ENCODE results near the gene TBC1D21. TPM values are rescaled to one million over a fixed set of nuclear protein-coding genes. Genes with fewer than 3 reads are reported as not detected.

Gene TBC1D21
- total and polyA plus RNA-seq, 2 of the 4 experiments (the other 2 are of a cell fraction): not detected

GRCh38 chr15:73856458-73857192 lies 16.7 kb upstream of the TBC1D21 start:
- TF ChIP-seq RFX5 (IDR thresholded peaks at IDR 0.05; ENCODE audit: low read depth, low read length): no peak
- TF ChIP-seq RAD21 (IDR thresholded peaks at IDR 0.05; ENCODE audit: low read length): no peak
- no peak overlapping the region for H2AFZ ChIP-seq (replicated peaks; ENCODE audit: low read length, poor library complexity)
- no peak overlapping the region for H4K5ac ChIP-seq (ENCODE audit: low read depth, low read length)
- no peak overlapping the region for H3K4me3 ChIP-seq (ENCODE audit: insufficient read depth, low read depth, low read length)
- no peak overlapping the region for H3K18ac ChIP-seq (ENCODE audit: low read depth, low read length)
- no peak overlapping the region for H3K27ac ChIP-seq (ENCODE audit: insufficient read depth, low read length)
- no peak overlapping the region for H3K14ac ChIP-seq (replicated peaks; ENCODE audit: low read depth, low read length)
- H3K79me1 ChIP-seq (ENCODE audit: low read depth in 1 of 2, low read length in 2 of 2): no peaks in the 10 kb centered on the region
- H4K20me1 ChIP-seq (ENCODE audit: insufficient read depth, low read length): no peaks in the 10 kb centered on the region; the same call in none of the 2 replicates
- no peak overlapping the region for H2AK5ac ChIP-seq (ENCODE audit: low read depth, low read length)
- intact Hi-C loops (cut with micrococcal nuclease): no loop called here
- no peak for ATAC-seq (ENCODE audit: low read depth)
- DNase-seq: no peak
- no peak overlapping the region for H2BK5ac ChIP-seq (ENCODE audit: low read depth, low read length, poor library complexity, severe bottlenecking)
- H3K36me3 ChIP-seq (ENCODE audit: control insufficient read depth, insufficient read depth, low read length): no peaks in the 10 kb centered on the region
- no peak overlapping the region for H3K56ac ChIP-seq (ENCODE audit: extremely low read depth, insufficient read depth, low read length)
- 42% methylated on average over 10 of the region's 14 CpGs; no CpG with 5 or more reads in 1 of the 2 experiments for WGBS, 2 experiments (ENCODE audit: extremely low coverage in 2 of 2, insufficient read length in 1 of 2)
- BruUV-seq (replicated peaks): no TSS peak
- no peak overlapping the region for H2BK120ac ChIP-seq (ENCODE audit: low read depth, low read length)
- no peak overlapping the region for H2BK15ac ChIP-seq (ENCODE audit: low read depth, low read length)
- H2BK20ac ChIP-seq (ENCODE audit: low read depth, low read length): no peak overlapping the region
- in situ Hi-C loops (cut with MboI; ENCODE audit: low sequenced_read_pairs): no loop called here
- no peaks in the 10 kb centered on the region for H3K9me1 ChIP-seq (ENCODE audit: insufficient read depth, low read length)
- dilution Hi-C loops (cut with HindIII; ENCODE audit: low sequenced_read_pairs, unreplicated experiment): no loop called here
- POLR2A ChIA-PET (ENCODE audit: unreplicated experiment): no interaction called here
- no peaks in the 10 kb centered on the region for H3K9me3 ChIP-seq (ENCODE audit: control insufficient read depth, insufficient read depth, low read length)
- H3K4me2 ChIP-seq (ENCODE audit: low read depth, low read length): no peak overlapping the region
- peaks cover 58% of the 10 kb centered on the region for H3K27me3 ChIP-seq (ENCODE audit: control insufficient read depth, insufficient read depth, low read length)
- H3K4me1 ChIP-seq (ENCODE audit: control insufficient read depth, insufficient read depth, low read length): no peaks in the 10 kb centered on the region
- H3K4ac ChIP-seq (ENCODE audit: low read depth, low read length): no peak overlapping the region
- no peak overlapping the region for H4K91ac ChIP-seq (ENCODE audit: insufficient read depth, low read depth, low read length)
- H3K9ac ChIP-seq (ENCODE audit: low read depth, low read length): no peak overlapping the region
- H2AK9ac ChIP-seq (replicated peaks; ENCODE audit: low read depth, low read length, poor library complexity): no peak overlapping the region
- CTCF ChIA-PET: interaction anchor here (1.7 kb wide), 1 partner anchor 17 kb away, joined by 4 read pairs; no protein-coding TSS in a partner anchor
- H3K23ac ChIP-seq (ENCODE audit: low read depth, low read length): no peak overlapping the region
- no peak overlapping the region for H4K8ac ChIP-seq (ENCODE audit: low read depth in 2 of 2, low read length in 2 of 2)

All from IMR-90 (cell line).